ENCODE results near the gene SERPINB11.

The SERPINB11 gene

DNA sequence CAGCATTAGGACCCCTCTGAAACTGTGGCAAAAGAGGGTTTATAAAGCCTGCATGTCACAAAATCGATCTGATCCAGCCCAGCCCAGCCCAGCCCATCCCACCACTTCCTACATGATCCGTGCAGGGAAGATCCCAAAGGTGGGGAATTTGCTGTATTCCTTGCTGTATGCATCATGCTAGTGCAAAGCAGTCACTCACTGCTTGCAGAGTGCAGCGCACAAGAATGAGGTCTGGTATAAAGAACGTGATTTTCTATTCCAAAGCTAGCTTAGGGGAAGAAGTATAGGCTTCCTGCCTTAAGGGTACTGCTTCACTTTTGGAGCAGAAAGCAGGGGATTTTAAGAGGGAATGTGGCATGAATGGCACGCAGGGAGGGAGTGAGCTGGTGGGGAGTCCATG is 18.9 kb upstream of the SERPINB11 start:
- Histone ChIP-seq H3K4me3 (ENCODE audit: low read depth, low read length) (no peak overlapping the region), H3K4me1 (no peaks in the 10 kb centered on the region), H3K9me3 (ENCODE audit: control insufficient read depth, low read length) (no peaks in the 10 kb centered on the region), H3K36me3 (ENCODE audit: control insufficient read depth, insufficient read depth, low read length) (no peaks in the 10 kb centered on the region), H3K27ac (no peak overlapping the region), H3K4me2 (ENCODE audit: low read length) (no peak overlapping the region), H3K79me2 (no peaks in the 10 kb centered on the region), H3K27me3 (ENCODE audit: control insufficient read depth, insufficient read depth, low read length) (no peaks in the 10 kb centered on the region), H2AFZ (no peak overlapping the region), H3K9ac (no peak overlapping the region)
- TF ChIP-seq, protein P1, sequence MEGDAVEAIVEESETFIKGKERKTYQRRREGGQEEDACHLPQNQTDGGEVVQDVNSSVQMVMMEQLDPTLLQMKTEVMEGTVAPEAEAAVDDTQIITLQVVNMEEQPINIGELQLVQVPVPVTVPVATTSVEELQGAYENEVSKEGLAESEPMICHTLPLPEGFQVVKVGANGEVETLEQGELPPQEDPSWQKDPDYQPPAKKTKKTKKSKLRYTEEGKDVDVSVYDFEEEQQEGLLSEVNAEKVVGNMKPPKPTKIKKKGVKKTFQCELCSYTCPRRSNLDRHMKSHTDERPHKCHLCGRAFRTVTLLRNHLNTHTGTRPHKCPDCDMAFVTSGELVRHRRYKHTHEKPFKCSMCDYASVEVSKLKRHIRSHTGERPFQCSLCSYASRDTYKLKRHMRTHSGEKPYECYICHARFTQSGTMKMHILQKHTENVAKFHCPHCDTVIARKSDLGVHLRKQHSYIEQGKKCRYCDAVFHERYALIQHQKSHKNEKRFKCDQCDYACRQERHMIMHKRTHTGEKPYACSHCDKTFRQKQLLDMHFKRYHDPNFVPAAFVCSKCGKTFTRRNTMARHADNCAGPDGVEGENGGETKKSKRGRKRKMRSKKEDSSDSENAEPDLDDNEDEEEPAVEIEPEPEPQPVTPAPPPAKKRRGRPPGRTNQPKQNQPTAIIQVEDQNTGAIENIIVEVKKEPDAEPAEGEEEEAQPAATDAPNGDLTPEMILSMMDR (IDR thresholded peaks at IDR 0.05) = no peak

DNA sequence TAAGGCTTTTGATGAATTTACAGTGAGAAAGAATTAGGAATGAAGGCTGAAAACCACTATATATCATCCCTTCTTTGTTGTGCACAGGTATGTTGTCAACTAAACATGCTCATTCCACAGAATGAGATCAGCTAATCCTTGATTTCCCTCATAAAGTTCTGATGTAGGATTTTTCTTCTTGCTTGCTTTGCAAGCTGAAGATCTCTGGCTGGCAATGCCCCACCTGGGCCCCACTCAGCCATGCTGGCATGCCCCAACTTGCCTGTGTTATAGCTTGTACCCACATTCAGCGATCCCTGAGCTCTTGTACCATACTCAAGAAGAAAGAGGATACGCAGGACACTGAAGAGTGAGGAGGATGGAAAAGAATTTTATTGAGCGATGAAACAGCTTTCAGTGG is 18.0 kb upstream of the SERPINB11 start:
- Histone ChIP-seq H3K27me3 (ENCODE audit: control insufficient read depth, insufficient read depth, low read length) (no peaks in the 10 kb centered on the region), H3K4me2 (ENCODE audit: low read length) (no peak overlapping the region), H3K9ac (no peak overlapping the region), H3K9me3 (ENCODE audit: control insufficient read depth, low read length) (no peaks in the 10 kb centered on the region), H2AFZ (no peak overlapping the region), H3K36me3 (ENCODE audit: control insufficient read depth, insufficient read depth, low read length) (no peaks in the 10 kb centered on the region), H3K27ac (no peak overlapping the region), H3K79me2 (no peaks in the 10 kb centered on the region), H3K4me3 (ENCODE audit: low read depth, low read length) (no peak overlapping the region), H3K4me1 (no peaks in the 10 kb centered on the region)
- TF ChIP-seq, protein P1 (IDR thresholded peaks at IDR 0.05) = no peak

DNA sequence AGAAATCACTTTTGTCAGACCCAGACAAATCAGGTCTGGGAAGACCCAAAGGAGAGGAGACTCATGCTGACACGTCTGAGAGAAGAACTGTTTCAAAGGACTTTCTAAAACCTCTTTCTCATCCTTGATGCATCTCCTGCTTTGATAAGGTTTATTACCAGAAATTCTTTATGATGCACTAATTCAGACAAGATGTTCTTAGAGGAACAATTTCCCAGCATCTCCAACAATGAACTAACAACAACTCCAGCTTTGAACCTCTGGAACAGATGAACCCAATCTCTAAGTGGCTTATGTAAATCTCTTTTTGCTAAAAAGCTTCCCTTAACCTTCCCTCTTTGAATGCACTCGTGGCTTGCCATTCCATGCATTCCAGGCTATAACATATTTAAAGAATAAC is 15.9 kb upstream of the SERPINB11 start:
- Histone ChIP-seq H3K9me3 (ENCODE audit: control insufficient read depth, low read length) (no peaks in the 10 kb centered on the region), H3K4me1 (no peaks in the 10 kb centered on the region), H3K27me3 (ENCODE audit: control insufficient read depth, insufficient read depth, low read length) (no peaks in the 10 kb centered on the region), H3K4me2 (ENCODE audit: low read length) (no peak overlapping the region), H3K79me2 (no peaks in the 10 kb centered on the region), H3K36me3 (ENCODE audit: control insufficient read depth, insufficient read depth, low read length) (no peaks in the 10 kb centered on the region), H3K4me3 (ENCODE audit: low read depth, low read length) (no peak overlapping the region), H3K27ac (no peak overlapping the region), H3K9ac (no peak overlapping the region), H2AFZ (no peak overlapping the region)
- TF ChIP-seq, protein P1 (IDR thresholded peaks at IDR 0.05) = no peak

DNA sequence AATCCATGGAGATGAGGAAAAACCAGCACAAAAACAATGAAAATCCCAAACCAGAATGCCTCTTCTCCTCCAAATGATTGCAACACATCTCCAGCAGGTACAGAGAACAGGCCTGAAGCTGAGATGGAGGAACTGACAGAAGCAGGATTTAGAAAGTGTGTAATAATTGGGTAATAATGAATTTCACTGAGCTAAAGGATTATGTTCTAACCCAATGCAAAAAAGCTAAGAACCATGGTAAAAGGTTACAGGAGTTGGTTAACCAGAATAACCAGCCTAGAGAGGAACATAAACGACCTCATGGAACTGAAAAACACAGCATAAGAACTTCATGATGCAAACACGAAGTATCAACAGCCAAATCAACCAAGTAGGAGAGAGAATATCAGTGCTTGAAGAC is 13.7 kb upstream of the SERPINB11 start:
- Histone ChIP-seq H3K4me3 (ENCODE audit: low read depth, low read length) (no peak overlapping the region), H3K27ac (no peak overlapping the region), H3K4me2 (ENCODE audit: low read length) (no peak overlapping the region), H3K9ac (no peak overlapping the region), H3K4me1 (no peaks in the 10 kb centered on the region), H3K27me3 (ENCODE audit: control insufficient read depth, insufficient read depth, low read length) (no peaks in the 10 kb centered on the region), H3K36me3 (ENCODE audit: control insufficient read depth, insufficient read depth, low read length) (no peaks in the 10 kb centered on the region), H3K9me3 (ENCODE audit: control insufficient read depth, low read length) (no peaks in the 10 kb centered on the region), H2AFZ (no peak overlapping the region), H3K79me2 (no peaks in the 10 kb centered on the region)
- TF ChIP-seq, protein P1 (IDR thresholded peaks at IDR 0.05) = no peak

DNA sequence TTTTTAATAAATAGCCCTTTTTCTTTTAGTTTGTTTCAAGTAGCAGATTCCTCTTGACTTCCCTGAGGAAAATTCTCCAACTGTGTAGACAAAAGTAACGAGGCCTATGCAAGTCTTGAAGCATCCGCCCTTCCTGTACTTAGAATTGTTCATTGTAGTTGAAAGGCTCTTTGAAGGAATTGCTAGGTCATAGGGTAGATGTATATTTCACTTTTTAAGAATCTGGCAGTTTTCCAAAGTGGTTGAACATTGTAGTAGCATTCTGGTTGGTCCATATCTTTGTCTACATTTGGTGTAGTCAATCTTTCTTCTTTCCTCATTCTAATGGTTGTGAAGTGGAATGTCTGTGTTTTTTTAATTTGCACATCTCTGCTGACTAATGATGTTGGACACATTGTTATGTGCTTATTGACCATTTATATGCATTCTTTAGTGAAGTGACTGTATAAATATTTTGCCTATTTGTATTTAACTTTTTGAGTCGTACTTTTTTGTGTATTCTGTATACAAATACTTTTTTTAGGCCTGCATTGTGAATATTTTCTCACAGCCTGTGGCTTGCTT is 5.6 kb upstream of the SERPINB11 start:
- H2AFZ ChIP-seq = no peak overlapping the region
- H3K4me2 ChIP-seq (ENCODE audit: low read length) = no peak overlapping the region
- no peak overlapping the region for H3K27ac ChIP-seq
- H3K79me2 ChIP-seq = no peaks in the 10 kb centered on the region
- H3K4me3 ChIP-seq (ENCODE audit: low read depth, low read length) = no peak overlapping the region
- TF ChIP-seq, protein P1 (IDR thresholded peaks at IDR 0.05) = no peak
- no peak overlapping the region for H3K9ac ChIP-seq
- no peaks in the 10 kb centered on the region for H3K36me3 ChIP-seq (ENCODE audit: control insufficient read depth, insufficient read depth, low read length)
- no peaks in the 10 kb centered on the region for H3K4me1 ChIP-seq
- no peaks in the 10 kb centered on the region for H3K9me3 ChIP-seq (ENCODE audit: control insufficient read depth, low read length)
- no peaks in the 10 kb centered on the region for H3K27me3 ChIP-seq (ENCODE audit: control insufficient read depth, insufficient read depth, low read length)

All from parathyroid adenoma (tissue), 2 donors.